ENCODE data around the gene COL6A1. TPM values are rescaled to one million over a fixed set of nuclear protein-coding genes. Genes with fewer than 3 reads are reported as not detected.

COL6A1 gene
- polyA plus RNA-seq, 1 donor from 2014 or later, result 29.4 TPM

DNA sequence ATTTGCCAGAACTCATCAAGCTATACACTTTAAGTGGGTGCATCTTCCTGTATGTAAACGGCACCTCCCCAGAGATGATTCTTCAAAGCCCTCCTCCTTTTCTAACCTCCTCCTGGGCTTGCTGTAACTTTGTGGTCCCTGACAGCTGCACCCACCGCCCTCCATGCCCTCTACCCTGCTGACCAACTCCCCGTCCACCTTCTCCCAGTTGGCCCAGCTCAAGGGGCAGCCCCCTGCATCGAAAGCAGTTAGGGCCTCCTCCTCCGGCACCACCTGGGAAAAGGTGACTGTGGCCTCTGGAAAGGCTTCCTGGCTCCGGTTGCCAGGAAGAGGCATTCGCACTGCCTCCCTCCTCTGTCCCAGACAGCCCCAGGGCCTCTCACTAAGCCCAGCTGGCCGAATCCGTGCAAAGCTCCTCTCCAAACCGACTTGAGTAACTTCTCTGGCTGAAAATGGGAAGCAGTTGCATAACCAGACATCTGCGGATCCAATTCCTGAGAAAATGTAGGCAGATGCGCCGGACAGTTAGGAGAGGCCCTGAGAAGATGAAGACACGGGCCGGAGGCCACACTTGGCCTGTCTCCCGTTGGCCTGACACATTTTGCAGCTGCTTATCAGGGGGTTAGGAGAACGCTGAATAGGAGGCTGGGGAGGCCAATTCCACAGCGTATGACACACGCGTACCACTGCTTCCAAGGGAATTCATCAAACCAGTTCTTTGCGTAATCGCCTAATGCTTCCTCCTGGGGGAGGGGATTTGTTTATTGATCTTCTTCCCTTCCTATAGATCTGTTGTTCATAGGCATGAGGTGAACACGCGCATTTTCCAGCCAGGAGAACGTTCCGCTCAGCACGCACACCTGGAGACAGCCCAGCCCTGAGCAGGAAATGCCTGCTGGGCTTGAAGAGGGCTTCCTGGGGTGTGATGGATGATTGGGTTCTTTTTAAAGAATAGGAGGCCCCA is 67.6 kb downstream of the COL6A1 start:
- H3F3A ChIP-seq (ENCODE audit: insufficient read depth, low read length, poor library complexity, severe bottlenecking), result no peaks in the 10 kb centered on the region
- TF ChIP-seq EZH2 (IDR thresholded peaks at IDR 0.05; ENCODE audit: borderline replicate concordance, insufficient read depth, low read length, poor library complexity, severe bottlenecking) (no peak), POLR2AphosphoS5 (IDR thresholded peaks at IDR 0.05) (no peak), EP300 (conservative IDR thresholded peaks at IDR 0.05; ENCODE audit: poor library complexity, severe bottlenecking) (no peak), MXI1 (conservative IDR thresholded peaks at IDR 0.05; ENCODE audit: poor library complexity, severe bottlenecking) (no peak), TAF1 (IDR thresholded peaks at IDR 0.05; ENCODE audit: low read depth) (no peak), RAD21 (conservative IDR thresholded peaks at IDR 0.05) (no peak), SMC3 (conservative IDR thresholded peaks at IDR 0.05; ENCODE audit: poor library complexity) (no peak)
- TF ChIP-seq, protein P1, sequence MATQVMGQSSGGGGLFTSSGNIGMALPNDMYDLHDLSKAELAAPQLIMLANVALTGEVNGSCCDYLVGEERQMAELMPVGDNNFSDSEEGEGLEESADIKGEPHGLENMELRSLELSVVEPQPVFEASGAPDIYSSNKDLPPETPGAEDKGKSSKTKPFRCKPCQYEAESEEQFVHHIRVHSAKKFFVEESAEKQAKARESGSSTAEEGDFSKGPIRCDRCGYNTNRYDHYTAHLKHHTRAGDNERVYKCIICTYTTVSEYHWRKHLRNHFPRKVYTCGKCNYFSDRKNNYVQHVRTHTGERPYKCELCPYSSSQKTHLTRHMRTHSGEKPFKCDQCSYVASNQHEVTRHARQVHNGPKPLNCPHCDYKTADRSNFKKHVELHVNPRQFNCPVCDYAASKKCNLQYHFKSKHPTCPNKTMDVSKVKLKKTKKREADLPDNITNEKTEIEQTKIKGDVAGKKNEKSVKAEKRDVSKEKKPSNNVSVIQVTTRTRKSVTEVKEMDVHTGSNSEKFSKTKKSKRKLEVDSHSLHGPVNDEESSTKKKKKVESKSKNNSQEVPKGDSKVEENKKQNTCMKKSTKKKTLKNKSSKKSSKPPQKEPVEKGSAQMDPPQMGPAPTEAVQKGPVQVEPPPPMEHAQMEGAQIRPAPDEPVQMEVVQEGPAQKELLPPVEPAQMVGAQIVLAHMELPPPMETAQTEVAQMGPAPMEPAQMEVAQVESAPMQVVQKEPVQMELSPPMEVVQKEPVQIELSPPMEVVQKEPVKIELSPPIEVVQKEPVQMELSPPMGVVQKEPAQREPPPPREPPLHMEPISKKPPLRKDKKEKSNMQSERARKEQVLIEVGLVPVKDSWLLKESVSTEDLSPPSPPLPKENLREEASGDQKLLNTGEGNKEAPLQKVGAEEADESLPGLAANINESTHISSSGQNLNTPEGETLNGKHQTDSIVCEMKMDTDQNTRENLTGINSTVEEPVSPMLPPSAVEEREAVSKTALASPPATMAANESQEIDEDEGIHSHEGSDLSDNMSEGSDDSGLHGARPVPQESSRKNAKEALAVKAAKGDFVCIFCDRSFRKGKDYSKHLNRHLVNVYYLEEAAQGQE (IDR thresholded peaks at IDR 0.05; ENCODE audit: borderline replicate concordance), result no peak
- TF ChIP-seq, protein P2, sequence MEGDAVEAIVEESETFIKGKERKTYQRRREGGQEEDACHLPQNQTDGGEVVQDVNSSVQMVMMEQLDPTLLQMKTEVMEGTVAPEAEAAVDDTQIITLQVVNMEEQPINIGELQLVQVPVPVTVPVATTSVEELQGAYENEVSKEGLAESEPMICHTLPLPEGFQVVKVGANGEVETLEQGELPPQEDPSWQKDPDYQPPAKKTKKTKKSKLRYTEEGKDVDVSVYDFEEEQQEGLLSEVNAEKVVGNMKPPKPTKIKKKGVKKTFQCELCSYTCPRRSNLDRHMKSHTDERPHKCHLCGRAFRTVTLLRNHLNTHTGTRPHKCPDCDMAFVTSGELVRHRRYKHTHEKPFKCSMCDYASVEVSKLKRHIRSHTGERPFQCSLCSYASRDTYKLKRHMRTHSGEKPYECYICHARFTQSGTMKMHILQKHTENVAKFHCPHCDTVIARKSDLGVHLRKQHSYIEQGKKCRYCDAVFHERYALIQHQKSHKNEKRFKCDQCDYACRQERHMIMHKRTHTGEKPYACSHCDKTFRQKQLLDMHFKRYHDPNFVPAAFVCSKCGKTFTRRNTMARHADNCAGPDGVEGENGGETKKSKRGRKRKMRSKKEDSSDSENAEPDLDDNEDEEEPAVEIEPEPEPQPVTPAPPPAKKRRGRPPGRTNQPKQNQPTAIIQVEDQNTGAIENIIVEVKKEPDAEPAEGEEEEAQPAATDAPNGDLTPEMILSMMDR (IDR thresholded peaks at IDR 0.05; ENCODE audit: poor library complexity, severe bottlenecking), result no peak
- H3K79me2 ChIP-seq (replicated peaks; ENCODE audit: insufficient read depth, low read length), result no peaks in the 10 kb centered on the region
- no peaks in the 10 kb centered on the region for H3K9me2 ChIP-seq (ENCODE audit: insufficient read depth, low read length)
- no peaks in the 10 kb centered on the region for H3K36me3 ChIP-seq (ENCODE audit: insufficient read depth, low read length)
- H3K4me2 ChIP-seq (ENCODE audit: low read length), result no peak overlapping the region
- H3K9ac ChIP-seq (ENCODE audit: low read length), result no peak overlapping the region
- H4K20me1 ChIP-seq (ENCODE audit: insufficient read depth), result no peaks in the 10 kb centered on the region
- no peak overlapping the region for H3K27ac ChIP-seq (ENCODE audit: low read length)
- no peaks in the 10 kb centered on the region for H3K9me3 ChIP-seq (ENCODE audit: low read length)
- no peaks in the 10 kb centered on the region for H3K27me3 ChIP-seq (ENCODE audit: insufficient read depth, low read depth, low read length)
- no peak overlapping the region for H2AFZ ChIP-seq (ENCODE audit: low read depth, low read length)
- H3K4me3 ChIP-seq (ENCODE audit: low read length), result no peak overlapping the region

DNA sequence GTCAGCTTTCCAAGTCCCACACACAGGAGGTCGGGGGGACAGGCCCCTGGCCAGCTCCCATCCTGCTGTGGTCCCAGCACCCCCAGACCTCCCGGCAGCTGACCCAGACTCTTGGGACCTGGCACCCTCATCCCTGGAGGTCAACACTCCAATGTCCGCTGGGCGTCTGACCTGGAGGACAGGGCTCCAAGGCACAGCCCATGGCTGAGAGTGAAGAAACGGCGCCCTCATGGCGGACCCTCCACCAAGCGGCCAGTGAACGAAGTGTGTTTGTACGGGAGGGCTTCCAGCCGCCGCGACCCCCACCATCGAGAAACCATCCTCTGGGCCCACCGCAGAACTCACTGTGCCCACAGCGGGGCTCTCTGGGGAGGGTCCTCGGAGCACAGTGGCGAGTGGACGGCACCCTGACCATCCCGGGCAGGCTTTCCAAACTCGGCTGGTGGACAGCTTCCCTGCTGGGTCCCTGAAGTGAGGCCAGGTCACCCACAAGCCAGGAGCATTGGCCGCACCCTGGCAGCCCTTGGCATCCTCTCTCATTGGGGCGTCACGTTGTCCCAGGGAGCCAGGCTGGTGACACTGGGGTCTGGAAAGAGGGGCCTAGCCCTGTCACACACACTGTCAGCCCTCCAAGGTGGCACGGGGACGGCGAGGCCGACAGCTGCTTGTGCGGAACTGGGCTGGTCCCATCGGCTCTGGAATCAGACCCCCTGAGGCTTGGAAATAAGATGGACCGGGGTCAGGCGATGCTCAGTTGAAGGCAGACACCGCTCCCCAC is 68.5 kb downstream of the COL6A1 start:
- Histone ChIP-seq H2AFZ (ENCODE audit: low read depth, low read length) (no peak overlapping the region), H3K27me3 (ENCODE audit: insufficient read depth, low read depth, low read length) (no peaks in the 10 kb centered on the region), H4K20me1 (ENCODE audit: insufficient read depth) (no peaks in the 10 kb centered on the region), H3K4me3 (ENCODE audit: low read length) (no peak overlapping the region), H3K36me3 (ENCODE audit: insufficient read depth, low read length) (no peaks in the 10 kb centered on the region), H3K9me2 (ENCODE audit: insufficient read depth, low read length) (no peaks in the 10 kb centered on the region), H3F3A (ENCODE audit: insufficient read depth, low read length, poor library complexity, severe bottlenecking) (no peaks in the 10 kb centered on the region), H3K9me3 (ENCODE audit: low read length) (no peaks in the 10 kb centered on the region), H3K79me2 (replicated peaks; ENCODE audit: insufficient read depth, low read length) (no peaks in the 10 kb centered on the region), H3K4me2 (ENCODE audit: low read length) (no peak overlapping the region), H3K27ac (ENCODE audit: low read length) (no peak overlapping the region), H3K9ac (ENCODE audit: low read length) (no peak overlapping the region)
- TF ChIP-seq RAD21 (conservative IDR thresholded peaks at IDR 0.05), result no peak
- TF ChIP-seq, protein P2 (IDR thresholded peaks at IDR 0.05; ENCODE audit: poor library complexity, severe bottlenecking), result no peak
- no peak for TF ChIP-seq MXI1 (conservative IDR thresholded peaks at IDR 0.05; ENCODE audit: poor library complexity, severe bottlenecking)
- TF ChIP-seq, protein P1 (IDR thresholded peaks at IDR 0.05; ENCODE audit: borderline replicate concordance), result no peak
- no peak for TF ChIP-seq EP300 (conservative IDR thresholded peaks at IDR 0.05; ENCODE audit: poor library complexity, severe bottlenecking)
- no peak for TF ChIP-seq SMC3 (conservative IDR thresholded peaks at IDR 0.05; ENCODE audit: poor library complexity)
- no peak for TF ChIP-seq EZH2 (IDR thresholded peaks at IDR 0.05; ENCODE audit: borderline replicate concordance, insufficient read depth, low read length, poor library complexity, severe bottlenecking)
- TF ChIP-seq POLR2AphosphoS5 (IDR thresholded peaks at IDR 0.05), result no peak
- TF ChIP-seq TAF1 (IDR thresholded peaks at IDR 0.05; ENCODE audit: low read depth), result no peak

Data from neural cell (in vitro differentiated cells).